Testis (tissue), 3 donors: ENCODE results near the gene LRRK1. TPM values are rescaled to one million over a fixed set of nuclear protein-coding genes. Genes with fewer than 3 reads are reported as not detected.

Source experiments
- DNase-seq: peaks from one replicate; pipeline ENCODE4 v3.0.0-alpha.2; 2019
- H3K27ac ChIP-seq, 2 donors: fragments of 200-600 bp; sonication (generic); one replicate each; pipeline ENCODE4 v1.5.1; 2019
- H3K27me3 ChIP-seq: fragments of 200-600 bp; sonication (generic); one replicate; pipeline ENCODE4 v1.5.1; 2019
- H3K36me3 ChIP-seq: fragments of 200-600 bp; sonication (generic); one replicate; pipeline ENCODE4 v1.5.1; 2017; ENCODE audit warnings: low read depth; ENCODE audit errors: missing control alignments
- H3K4me1 ChIP-seq: fragments of 200-600 bp; sonication (generic); one replicate; pipeline ENCODE4 v1.5.1; 2019
- H3K4me3 ChIP-seq, 2 donors: fragments of 200-600 bp; sonication (generic); one replicate each; pipeline ENCODE4 v1.5.1; 2017 to 2019
- H3K9me3 ChIP-seq: fragments of 200-600 bp; sonication (generic); one replicate; pipeline ENCODE4 v1.5.1; 2017
- CTCF ChIP-seq, 3 experiments: fragments of 450-650 bp in 2 of 3; fragments of 200-600 bp in 1 of 3; sonication (generic) in 1 of 3; IDR thresholded peaks; one replicate each; pipeline ENCODE4 v1.5.1; 2016 to 2019; ENCODE audit warnings: antibody characterized with exemption in 3 of 3, mild to moderate bottlenecking in 2 of 3, moderate library complexity in 1 of 3
- POLR2A ChIP-seq: fragments of 450-650 bp; IDR thresholded peaks from one replicate; pipeline ENCODE4 v1.6.1; 2017; ENCODE audit warnings: antibody characterized with exemption, mild to moderate bottlenecking, moderate library complexity
- WGBS, 2 donors: methylation state at CpG; one replicate each; pipeline ENCODE4 v1.1.5; 2018; 5-methylcytosine and 5-hydroxymethylcytosine counted together
- intact Hi-C: fragments of 100-400 bp; cut with DNase I; formaldehyde crosslinking; loops from one replicate; pipeline ENCODE4 v1.15.1; 2023; ENCODE audit warnings: low total_unique reads
- polyA plus RNA-seq: library from polyadenylated mRNA; stranded (reverse); fragments of 350-450 nt; fragmentation: Illumina TruSeq; extraction: RNeasy Lipid Tissue Mini Kit (QIAGEN cat#74804); gene quantifications from one replicate; pipeline ENCODE4 v1.2.3, GENCODE V29; 2014; ENCODE audit warnings: low read depth, low replicate concordance; ENCODE audit not compliant: insufficient read depth
- total RNA-seq, 2 donors: library from RNA; depleted of rRNA; stranded (reverse); fragments of >200 nt; gene quantifications; one replicate each; pipeline ENCODE4 v1.2.3, GENCODE V29; 2016

The LRRK1 gene
- total and polyA plus RNA-seq, 3 donors from 2014 or later, result 18.8 to 24.6 (median 23.0) TPM

DNA sequence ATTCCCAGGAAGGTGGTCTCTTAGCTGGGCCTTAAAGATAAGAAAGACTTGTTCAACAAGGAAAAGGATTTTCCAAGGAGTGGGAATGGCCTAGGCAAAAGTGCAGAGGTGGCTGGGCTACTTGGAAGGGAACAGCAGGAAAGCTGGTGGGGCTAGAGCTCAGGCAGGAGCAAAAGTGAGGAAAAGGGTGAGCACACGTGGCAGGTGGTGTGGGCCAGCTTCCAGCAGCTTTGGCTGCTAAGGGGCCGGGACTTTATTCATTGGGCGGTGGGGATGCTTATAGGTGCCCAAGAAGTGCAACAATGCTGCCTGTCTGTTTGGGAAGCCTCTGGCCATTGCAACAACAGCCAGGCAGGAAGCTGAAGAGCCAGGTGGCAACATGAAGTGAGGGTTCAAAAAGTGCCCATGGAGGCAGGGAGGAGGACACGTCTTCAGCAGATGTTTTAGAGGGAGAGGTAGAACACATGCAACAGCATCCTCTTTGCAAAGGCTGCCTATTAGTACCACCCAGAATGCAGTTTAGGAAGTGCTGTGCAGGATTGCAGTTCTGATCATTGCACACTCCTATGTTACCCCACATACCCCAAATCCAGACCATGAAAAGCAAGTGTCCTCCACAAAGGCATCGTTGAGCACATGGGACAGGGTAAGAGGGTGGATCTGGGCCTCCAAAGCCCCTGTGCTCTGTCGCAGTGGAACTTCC, 25.7 kb upstream of the LRRK1 start:
- 72 to 73% methylated on average over 5 to 6 of the region's 6 CpGs for WGBS, 2 donors
- intact Hi-C loops, result no loop called here
- Histone ChIP-seq H3K4me1 (peaks cover 7% of the 10 kb centered on the region), H3K4me3 (no peak overlapping the region), H3K27ac (no peak overlapping the region), H3K36me3 (no peaks in the 10 kb centered on the region), H3K27me3 (no peaks in the 10 kb centered on the region), H3K9me3 (no peaks in the 10 kb centered on the region)
- DNase-seq, result no peak
- TF ChIP-seq CTCF (IDR thresholded peaks at IDR 0.05), result no peak
- TF ChIP-seq POLR2A, result no peak

DNA sequence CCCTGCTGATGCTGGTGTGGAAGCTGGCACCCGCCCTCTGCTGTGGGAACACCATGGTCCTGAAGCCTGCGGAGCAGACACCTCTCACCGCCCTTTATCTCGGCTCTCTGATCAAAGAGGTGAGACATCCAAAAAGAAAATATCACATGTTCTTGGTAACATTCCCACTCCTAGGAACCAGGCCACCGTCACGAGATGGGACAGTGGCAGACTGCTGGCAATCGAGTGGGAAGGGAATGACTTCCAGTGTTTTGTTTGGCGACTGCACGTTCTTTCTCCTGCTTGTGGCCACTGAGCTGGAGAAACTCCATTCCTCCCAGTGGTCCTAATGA, 25.2 kb upstream of the LRRK1 start:
- H3K27me3 ChIP-seq, result no peaks in the 10 kb centered on the region
- 33 to 51% methylated on average over 7 to 9 of the region's 9 CpGs for WGBS, 2 donors
- H3K4me3 ChIP-seq, result no peak overlapping the region
- peaks cover 4% of the 10 kb centered on the region for H3K4me1 ChIP-seq
- H3K27ac ChIP-seq, result no peak overlapping the region
- TF ChIP-seq CTCF (IDR thresholded peaks at IDR 0.05) (no peak), POLR2A (no peak)
- DNase-seq, result no peak
- no peaks in the 10 kb centered on the region for H3K36me3 ChIP-seq
- intact Hi-C loops, result no loop called here
- H3K9me3 ChIP-seq, result no peaks in the 10 kb centered on the region

GRCh38 chr15:100895721-100896120, 23.4 kb upstream of the LRRK1 start:
- H3K36me3 ChIP-seq, result no peaks in the 10 kb centered on the region
- H3K9me3 ChIP-seq, result no peaks in the 10 kb centered on the region
- intact Hi-C loops, result no loop called here
- H3K4me3 ChIP-seq, result no peak overlapping the region
- 80 to 89% methylated on average over 8 to 13 of the region's 13 CpGs for WGBS, 2 donors
- DNase-seq, result no peak
- H3K27ac ChIP-seq, result no peak overlapping the region
- no peaks in the 10 kb centered on the region for H3K27me3 ChIP-seq
- peaks cover 19% of the 10 kb centered on the region for H3K4me1 ChIP-seq
- no peak for TF ChIP-seq CTCF (IDR thresholded peaks at IDR 0.05)
- no peak for TF ChIP-seq POLR2A

DNA sequence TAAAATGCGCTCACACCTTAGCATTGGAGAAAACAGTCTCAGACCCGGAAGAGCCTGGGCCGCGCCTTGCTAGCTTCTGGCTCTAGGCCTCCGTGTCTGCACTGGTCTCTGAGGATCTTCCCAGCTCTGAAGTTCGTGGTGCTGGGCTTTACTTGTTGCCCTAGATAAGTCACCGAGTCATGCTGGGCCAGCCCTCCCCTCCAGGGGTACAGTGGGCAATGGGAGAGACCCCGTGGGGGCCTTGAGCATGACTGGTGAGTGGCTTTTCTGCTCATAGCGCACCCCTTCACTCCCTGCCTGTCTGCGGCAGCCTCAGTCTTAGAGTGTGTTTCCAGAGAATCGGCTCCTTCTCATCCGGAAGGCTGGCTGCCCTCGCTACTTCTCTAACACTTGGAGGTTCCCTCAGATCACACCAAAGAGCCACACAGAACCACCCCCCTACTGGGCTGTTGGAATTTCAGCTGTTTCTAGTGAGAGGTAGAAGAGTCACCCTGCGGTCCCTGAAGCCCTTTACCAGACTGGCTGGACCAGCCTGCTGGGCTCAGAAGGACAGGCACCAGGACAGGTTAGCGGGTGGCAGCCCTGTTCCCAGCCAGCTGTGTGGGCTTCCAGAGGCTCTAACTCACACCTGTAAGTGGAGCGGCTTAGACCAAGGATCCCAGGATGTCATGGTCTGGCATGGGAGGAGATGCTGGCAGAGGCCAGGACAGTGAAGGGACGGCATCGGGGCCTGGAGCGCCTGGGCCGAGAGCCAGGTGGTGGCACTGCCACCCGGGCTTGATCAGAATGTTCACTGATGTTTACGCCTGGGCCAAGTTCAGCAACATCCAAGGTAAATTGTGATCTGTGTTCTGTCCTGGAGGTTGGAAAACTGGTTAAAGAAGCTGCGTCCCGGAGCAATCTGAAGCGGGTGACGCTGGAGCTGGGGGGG, 21.7 kb upstream of the LRRK1 start:
- no peak overlapping the region for H3K4me3 ChIP-seq
- no peak for DNase-seq
- WGBS, 2 donors, result 88 to 91% methylated on average over 25 to 26 of the region's 26 CpGs

More for the DNA sequence above, 21.7 kb upstream of the LRRK1 start:
- H3K4me1 ChIP-seq, result peaks cover 22% of the 10 kb centered on the region
- TF ChIP-seq POLR2A, result no peak
- no peak for TF ChIP-seq CTCF (IDR thresholded peaks at IDR 0.05)
- H3K27me3 ChIP-seq, result no peaks in the 10 kb centered on the region
- no peaks in the 10 kb centered on the region for H3K9me3 ChIP-seq
- no peak overlapping the region for H3K27ac ChIP-seq
- H3K36me3 ChIP-seq, result no peaks in the 10 kb centered on the region
- intact Hi-C loops, result no loop called here
